HG02943 (cell line): ENCODE results near the gene RFLNA.
"Not testable (repeated sequence)": the region's sequence is repeated elsewhere in the genome, so short reads cannot be mapped to it uniquely, and the experiment has no call there.

Source experiments
- ATAC-seq: cut with Tn5 transposase; IDR thresholded peaks from one replicate; pipeline ENCODE4 v1.9.1; 2021; ENCODE audit warnings: mild to moderate bottlenecking, low read depth, moderate library complexity; ENCODE audit not compliant: unreplicated experiment

The RFLNA gene

DNA sequence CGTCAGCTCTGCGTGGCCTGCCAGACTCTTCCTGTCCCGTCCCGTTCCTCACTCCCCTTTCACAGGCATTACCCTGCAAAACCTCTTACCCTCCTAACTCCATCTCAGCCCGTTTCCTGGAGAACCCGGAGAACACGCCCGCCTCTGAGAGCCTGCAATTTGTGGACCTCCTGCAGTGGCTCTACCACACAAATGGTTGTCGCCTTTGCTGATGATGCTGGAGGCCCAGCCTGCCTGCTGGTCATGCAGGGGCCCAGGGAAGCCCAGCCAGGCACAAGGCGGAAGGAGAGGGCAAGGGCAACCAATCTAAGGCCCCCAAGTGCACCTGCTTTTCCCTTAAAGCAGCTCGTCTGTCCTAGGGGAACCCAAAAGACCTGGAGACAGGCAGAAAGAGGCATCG is 22.5 kb downstream of the RFLNA start:
- ATAC-seq: no peak

DNA sequence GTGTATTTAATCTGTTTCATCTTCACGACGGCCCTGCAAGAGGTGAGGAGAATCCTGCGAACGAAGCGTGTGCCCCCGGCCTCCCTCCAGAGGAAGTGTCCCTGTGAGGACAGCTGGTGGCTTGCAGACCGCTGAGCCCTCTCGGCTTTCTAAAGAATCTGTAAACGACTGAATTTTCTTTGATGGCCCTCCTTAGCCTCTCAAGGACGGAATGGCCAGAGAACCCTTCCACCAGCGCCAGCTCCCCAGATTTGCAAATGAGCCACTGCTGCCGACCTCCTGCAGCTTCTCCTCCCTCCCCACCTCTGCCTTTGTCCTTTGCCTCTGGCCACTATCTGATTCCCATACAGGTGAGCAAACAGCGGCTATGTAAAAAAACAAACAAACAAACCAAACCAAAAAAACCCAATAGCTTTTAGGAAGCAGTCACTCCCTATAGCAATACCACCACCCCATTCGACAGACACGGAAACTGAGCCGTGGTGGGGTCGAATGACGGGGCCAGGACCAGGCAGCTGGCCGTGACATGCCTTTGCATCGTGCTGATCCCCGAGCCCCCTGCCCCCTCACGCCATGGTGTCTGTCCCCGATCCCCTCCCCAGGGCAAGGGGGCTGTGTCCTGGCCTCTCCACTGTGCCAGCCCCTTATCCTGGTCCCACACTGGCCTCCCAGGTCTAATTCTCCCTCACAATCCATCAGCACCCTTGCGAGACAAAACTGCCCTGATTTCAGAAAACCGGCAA is 23.6 kb downstream of the RFLNA start:
- no peak for ATAC-seq

DNA sequence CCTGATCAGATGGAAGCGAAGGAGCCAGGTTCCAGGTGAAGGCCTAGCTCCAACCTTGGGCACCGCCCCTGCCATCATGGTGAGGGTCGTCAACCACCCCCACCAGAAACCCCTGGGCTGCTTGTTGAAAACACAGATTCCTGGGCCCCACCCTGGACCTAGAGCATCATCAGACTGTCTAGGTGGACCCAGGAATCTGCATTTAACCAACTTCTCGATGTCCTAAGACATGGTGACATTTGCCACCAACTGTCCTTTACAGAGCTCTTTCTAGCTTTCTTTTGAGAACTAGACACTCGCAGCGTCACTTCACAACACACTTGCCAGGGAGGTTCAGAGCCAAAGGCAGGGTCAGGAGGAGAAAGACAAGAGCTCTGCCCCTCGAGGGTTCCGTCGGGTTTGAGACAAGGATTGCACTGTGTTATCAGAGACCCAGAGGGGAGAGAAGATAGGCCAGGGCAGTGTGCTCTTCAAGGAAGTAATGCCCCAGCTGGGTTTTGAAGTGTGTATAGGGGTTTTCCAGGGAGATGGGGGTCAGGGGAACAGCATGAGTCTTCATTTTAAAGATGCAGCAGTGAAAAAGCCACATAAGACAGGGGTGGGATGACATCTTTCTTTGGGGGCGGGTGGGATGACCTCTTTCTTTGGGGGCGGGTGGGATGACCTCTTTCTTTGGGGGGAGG is 24.6 kb downstream of the RFLNA start:
- no peak for ATAC-seq

GRCh38 chr12:124321040-124321481 is 26.2 kb downstream of the RFLNA start:
- peak; percentile 59 for ATAC-seq

DNA sequence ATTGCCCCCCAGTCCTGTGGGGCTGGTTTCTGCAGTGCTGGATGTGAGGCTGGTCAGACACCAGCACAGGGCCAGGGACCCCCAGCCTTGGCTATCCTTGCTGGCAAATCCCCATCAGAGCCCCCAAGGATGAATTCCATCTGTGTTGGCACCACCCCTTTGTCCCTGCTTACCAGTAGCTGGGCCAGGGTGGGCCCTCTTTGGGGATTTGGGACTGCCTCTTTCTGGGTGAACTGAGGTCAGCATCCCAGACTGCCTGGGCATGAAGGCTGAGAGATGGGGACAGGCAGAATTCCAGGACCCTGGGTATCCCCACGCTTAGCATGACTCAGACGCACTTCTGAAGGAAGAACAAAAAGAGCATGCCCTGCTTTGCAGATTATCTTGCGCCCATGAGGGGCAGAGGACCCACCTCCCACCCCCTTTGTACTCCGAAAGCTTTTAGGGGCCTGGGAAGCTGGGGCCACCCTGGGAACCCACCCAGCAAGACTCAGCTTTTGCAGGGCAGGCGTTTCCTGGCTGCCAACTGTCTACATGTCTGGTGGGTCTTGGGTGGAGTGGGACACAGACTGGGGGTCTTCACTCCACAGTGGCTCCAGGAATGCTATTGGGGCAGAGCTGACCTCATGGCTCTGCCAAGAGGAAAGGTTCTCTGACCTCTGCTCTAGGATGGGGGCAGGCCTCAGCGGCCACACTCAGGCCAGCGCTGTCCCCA is 26.8 kb downstream of the RFLNA start:
- ATAC-seq: no peak

- no peak for ATAC-seq
These were observed 27.5 kb downstream of the RFLNA start for GRCh38 chr12:124322271-124322998.

- not testable (repeated sequence) for ATAC-seq
These were observed 28.1 kb downstream of the RFLNA start for GRCh38 chr12:124322999-124323328.

- no peak for ATAC-seq
These were observed 29.1 kb downstream of the RFLNA start for GRCh38 chr12:124323771-124324530.

DNA sequence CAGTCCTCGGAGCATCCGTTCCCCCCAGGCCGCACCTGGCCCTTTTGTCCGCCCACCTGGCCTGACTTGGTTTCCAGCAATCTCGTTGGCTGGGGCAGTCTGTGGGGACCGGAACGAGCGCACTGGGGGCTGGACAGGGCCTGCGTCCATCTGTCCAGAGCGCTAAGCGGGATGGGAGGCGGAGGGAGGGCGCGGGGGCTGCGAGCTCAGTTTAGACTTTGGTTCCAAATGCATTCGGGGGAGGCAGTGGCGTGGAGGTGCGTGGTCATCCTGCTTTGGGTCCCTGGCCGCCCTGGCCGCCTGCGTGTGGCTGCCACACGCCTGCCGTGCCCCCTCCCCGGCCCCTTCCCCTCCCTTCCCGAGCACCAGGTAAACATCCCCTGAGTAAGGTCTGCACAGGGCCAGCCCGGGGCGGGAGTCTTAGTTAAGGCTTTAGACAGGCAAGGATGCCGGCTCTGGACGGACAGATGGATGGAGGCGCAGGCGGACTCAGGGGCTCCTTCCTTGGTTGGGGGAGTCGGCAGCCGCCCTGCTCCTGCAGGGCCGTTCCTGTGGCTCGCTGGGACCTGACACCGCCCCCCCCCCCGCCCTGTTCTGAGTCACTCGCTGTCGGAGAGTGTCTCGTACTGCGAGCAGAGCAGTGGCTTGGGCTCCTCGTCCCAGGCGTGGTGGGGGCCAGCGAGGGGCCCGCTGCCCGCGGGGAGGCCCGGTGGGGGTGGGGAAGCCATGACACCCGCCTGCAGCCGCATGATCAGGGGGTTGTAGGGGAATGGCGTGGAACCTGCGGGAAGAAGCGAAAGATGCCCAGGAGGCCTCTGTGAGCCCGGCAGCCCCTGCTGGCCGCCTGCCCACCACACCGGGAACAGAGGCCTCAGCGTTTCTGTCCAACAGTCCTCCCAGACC is 30.2 kb downstream of the RFLNA start:
- no peak for ATAC-seq

GRCh38 chr12:124326104-124326503 is 31.2 kb downstream of the RFLNA start:
- ATAC-seq: no peak

- no peak for ATAC-seq
These were observed 32.0 kb downstream of the RFLNA start for GRCh38 chr12:124326871-124327270.

GRCh38 chr12:124327362-124328043 is 32.6 kb downstream of the RFLNA start:
- ATAC-seq: no peak

DNA sequence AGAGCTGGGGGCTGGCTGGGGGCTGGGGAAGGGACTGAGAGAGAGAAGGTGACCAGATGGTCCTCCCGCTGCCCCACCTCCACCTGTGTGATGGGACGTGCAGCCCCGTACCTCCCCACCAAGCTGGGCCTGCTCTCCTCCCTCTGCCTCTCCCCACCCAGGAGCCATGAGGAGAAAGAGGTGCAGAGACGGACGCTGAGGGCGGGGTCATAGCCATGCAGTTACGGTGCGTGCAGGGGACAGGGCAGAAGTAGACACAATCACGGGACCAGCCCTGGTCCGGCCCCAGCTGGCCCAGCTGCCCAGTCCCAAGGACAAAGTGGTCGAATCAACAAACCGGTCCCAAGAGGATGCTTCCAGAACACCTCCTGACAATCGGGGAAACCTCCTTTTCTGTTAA is 33.2 kb downstream of the RFLNA start:
- ATAC-seq: no peak

GRCh38 chr12:124328636-124329035 is 33.7 kb downstream of the RFLNA start:
- ATAC-seq: no peak

- no peak for ATAC-seq
These were observed 37.3 kb downstream of the RFLNA start for GRCh38 chr12:124332058-124332672.

DNA sequence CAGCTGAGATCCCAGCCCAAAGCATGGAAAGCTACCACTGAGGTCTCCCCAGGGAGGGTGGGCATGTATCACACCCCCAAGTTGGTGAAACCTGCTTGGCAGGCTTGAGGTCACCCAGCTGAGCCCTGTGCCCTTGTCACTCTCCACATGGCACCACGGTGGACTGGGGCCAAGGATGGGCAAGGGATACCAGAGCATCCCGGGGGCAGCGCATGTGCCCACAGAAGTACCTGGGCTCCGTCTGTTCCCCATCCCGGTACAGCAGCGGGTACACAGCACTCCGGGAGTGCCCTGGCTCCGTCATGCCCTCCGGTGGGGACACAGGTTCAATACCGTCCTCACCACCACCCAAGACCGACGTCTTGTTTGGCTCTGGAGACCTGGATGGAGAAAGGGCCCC is 38.0 kb downstream of the RFLNA start:
- ATAC-seq: no peak

GRCh38 chr12:124333724-124334123 is 38.8 kb downstream of the RFLNA start:
- ATAC-seq: no peak

GRCh38 chr12:124334266-124334665 is 39.4 kb downstream of the RFLNA start:
- ATAC-seq: no peak
